ENCODE measurements around the gene MAML2. TPM values are rescaled to one million over a fixed set of nuclear protein-coding genes. Genes with fewer than 3 reads are reported as not detected.
"Not testable (repeated sequence)": the region's sequence is repeated elsewhere in the genome, so short reads cannot be mapped to it uniquely, and the experiment has no call there.

The MAML2 gene
- total RNA-seq, 1 donor from 2014 or later: 4.1 TPM

DNA sequence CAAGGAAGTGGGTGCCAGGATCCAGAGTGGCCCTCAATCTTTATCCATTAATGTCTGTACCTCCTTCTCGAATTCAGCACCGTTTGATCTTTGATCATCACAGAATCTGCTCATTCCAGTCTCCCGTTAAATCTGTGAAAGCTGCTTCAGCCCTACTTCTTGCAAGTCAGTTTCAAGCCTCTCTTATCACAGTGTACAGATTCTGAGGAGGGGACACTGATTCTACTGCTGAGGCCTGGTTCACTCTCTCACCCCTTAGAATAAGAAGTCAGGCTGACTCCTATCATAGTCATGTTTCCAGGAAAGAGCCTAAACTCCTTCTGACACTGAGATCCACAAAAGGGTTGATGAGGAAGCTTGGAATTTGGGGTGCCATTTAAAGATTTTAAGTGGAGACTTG lies 39.0 kb downstream of the MAML2 start:
- intact Hi-C loops (cut with micrococcal nuclease): no loop called here

DNA sequence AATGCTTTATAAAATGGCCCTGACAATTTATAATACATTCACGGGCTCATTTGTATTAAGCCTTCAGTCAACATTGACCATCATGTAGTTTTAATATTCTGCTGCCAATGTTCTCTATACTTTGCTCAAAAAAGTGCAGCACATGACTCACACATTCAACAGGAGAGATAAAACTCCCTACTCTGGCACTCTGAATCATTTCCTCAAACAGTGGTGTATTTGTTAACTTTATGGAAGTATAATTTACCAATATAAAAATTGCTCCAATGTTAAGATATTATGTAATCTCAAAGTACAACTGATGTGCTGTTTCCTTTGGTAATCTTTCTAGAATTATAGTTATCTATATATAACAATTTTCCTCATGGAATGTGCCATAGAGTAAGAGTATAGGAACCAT lies 39.9 kb downstream of the MAML2 start:
- ATAC-seq (peak; percentile 30), DNase-seq (no peak)
- intact Hi-C loops (cut with micrococcal nuclease): no loop called here

More for the DNA sequence above, 39.0 kb downstream of the MAML2 start:
- no peak for DNase-seq
- ATAC-seq: no peak

DNA sequence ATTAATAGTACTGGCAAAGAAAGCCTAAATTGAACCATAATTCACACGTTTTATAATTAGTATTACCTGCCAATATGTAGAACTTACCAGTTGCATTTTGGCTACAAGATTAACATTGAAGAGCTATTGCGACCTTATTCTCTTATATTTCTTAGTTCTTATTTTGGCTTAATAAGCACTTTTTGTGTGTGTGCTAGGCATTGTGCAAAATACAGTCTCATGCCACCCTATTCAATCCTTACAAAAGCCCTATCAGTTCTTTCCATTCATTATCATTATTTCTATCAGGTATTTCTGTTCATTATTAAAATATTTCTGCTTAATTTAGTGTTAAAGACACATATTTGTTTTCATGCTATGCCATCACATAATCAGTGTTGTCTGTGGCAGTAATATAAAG lies 41.2 kb downstream of the MAML2 start:
- no peak for ATAC-seq
- DNase-seq: no peak
- intact Hi-C loops (cut with micrococcal nuclease): no loop called here

DNA sequence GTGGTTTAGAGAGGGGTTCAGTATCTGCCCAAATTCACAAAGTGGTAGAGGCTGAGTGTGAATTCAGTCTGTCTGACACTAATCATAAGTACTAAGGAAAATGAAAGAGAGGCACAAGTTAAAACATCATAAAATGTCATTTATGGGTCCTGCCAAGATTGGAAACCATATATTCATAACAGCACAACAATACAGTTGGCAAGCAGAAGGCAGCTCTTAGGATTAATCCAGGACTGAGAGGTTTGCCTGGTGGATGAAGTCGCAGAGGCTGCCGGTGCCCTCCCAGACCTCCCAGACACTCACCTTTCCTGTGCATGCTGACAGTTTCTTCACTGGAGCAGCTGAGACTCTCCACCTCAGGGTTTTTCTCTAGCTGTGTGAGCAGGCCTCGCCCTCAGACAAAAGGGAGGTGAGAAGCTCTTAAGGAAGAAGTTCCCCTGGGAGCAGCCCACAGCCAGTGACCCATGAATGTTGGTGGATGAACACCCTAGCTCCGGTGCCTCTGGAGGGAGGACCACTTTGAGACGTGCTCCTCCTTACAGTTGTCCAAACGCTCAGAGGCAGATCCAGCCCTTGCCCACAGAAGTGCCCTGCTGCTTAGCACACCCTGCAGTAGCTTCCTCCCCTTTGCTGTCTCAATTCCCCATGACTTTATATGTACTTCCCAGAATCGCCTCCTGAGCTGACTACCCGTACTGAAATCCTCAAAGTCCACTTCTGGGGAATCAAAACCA lies 43.7 kb downstream of the MAML2 start:
- ATAC-seq (peak; percentile 45), DNase-seq (no peak)
- intact Hi-C loops (cut with micrococcal nuclease): no loop called here

DNA sequence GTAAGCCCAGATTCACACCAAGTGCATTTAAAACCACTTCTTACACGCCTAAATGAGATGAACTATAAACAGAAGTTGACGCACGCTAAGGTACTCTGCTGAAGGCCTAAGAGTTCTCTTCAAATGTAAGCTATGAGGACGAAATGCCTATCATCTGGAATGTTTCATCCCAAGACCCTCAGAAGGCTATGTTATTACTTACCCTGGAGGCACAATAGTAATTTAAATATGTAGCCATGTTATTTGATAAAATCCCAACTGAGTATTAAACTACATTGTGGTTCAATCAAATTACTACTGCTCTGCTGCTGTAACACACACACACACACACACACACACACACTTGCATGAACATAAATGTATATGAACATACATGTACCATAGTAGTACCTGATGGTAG lies 47.6 kb downstream of the MAML2 start:
- ATAC-seq (no peak), DNase-seq (no peak)
- intact Hi-C loops (cut with micrococcal nuclease): no loop called here

DNA sequence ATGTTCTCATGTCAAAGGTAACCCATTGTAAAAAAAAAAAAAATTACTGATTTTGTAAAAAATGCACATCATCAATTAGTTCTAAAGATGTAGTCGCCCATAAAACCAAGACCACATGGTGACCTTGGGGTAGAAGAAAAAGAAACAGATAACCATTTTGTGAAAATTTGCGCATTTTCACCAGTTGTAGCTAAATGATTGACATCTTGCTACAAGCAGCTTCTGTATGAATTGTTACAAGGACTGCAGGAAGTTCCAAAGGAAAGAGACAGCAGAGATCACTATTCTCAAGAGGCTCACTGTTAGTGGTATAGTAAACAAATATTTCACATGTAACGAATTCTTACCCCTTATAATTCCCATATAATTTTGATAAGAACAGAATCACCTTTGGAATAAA lies 48.7 kb downstream of the MAML2 start:
- no peak for ATAC-seq
- intact Hi-C loops (cut with micrococcal nuclease): no loop called here
- no peak for DNase-seq

DNA sequence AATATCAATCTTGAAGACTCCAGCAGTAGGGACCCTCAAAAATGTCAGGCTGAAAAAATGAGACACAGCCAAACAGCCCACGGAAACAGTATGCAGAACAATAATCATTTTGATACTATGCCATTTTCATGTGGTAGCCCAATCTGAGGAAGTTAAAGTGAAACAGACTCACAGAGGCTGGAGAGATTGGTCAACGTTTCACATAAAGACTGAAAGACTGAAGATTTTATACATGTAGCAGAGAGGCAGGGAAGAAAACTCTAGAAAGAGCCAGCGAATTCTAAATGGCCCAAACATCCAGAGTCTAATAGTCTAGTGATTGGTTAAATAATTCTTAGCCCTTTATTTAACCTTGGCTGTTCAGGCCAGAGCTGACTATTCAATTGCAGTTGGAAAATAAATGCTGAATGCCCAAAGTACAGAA lies 49.4 kb downstream of the MAML2 start:
- ATAC-seq (peak; percentile 24), DNase-seq (no peak)
- intact Hi-C loops (cut with micrococcal nuclease): no loop called here

DNA sequence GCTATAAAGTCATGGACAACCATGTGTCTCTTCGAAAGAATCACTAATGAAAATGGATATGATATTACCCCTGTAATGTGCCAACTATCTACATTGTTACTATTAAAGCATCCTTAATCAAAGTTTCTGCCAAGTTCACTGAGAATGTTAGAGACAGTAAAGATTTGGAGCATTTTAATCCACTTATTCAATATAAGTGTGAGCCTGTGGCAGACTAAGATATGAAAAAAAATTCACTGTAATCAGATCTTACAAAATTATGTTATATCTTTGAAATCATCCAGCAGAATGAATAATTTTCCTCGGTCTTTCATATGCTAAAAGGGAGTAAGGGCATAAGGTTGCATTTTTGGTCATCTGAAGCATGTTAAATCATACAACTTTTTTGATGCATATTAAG lies 49.9 kb downstream of the MAML2 start:
- ATAC-seq: no peak

DNA sequence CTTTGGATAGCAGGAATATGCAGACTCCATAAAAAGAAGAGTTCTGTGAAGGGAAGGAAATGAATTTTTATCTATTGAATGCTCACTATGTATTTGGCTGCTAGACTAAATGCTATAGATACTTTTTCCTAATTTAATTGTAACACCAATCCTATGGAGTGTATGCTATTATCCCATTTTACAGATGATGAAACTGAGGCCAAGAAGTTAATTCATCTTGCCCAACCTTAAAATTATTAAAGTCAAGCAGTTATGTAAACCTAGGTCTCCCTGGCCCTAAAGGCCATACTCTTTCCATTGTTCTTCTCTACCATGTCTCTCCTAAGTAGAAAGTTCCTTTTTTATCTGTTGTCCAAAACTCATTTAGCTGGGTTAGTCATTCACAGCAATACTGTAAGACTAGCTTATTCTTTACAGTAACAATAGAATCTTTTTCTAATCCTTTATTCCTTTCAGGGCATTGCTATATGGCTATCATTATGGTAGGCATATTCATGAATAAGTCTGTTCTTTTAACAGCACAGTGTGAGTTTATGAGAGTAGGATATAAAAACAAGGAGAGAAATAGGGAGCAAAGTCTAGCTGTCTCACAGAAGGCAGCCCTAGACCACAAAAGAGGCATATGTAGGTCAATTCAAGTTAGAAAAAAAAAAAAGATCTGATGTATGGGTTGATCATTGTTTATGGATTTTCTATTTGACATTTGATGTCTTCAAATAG lies 50.5 kb downstream of the MAML2 start:
- no peak for DNase-seq
- intact Hi-C loops (cut with micrococcal nuclease): no loop called here
- ATAC-seq: no peak

More for the DNA sequence above, 49.9 kb downstream of the MAML2 start:
- DNase-seq: no peak
- intact Hi-C loops (cut with micrococcal nuclease): no loop called here

DNA sequence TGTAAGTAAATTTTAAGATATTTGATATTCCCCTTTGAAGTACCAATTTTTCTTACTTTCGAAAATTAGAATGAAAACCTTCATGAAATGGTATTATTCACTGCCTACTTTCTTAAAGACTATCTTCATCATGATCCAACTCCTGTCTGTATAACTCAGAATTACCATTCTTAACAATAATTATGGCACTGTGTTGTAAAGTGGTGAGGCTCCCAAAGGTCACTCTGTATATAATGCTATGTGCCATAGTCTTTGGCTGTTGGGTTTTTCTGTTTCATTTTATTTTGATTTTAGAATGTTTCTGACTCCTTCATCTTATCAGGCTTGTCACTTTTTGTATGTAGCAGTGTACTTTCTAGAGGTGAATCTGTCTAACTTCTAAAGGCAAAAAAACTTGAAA lies 52.4 kb downstream of the MAML2 start:
- intact Hi-C loops (cut with micrococcal nuclease): no loop called here

DNA sequence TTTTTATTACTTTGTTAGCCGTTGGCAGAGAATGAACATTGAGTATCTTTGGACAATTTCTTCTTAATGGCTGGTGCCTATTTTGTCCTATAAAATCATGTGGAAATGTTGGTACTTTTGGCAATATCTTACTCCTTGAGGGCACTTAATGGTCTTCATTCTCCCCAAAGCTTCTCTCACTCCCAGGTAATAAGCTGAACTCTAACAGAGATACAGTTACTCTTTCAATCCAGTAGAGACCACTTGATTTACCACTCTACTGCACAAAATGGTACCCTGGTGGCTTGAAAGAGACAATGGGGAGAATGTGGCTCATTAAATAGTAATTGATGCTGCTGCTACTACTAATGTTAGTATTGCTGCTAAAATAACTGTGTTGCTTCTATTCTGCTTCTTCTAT lies 53.0 kb downstream of the MAML2 start:
- ATAC-seq (no peak), DNase-seq (no peak)
- intact Hi-C loops (cut with micrococcal nuclease): no loop called here

More for the DNA sequence above, 52.4 kb downstream of the MAML2 start:
- no peak for DNase-seq
- ATAC-seq: no peak

DNA sequence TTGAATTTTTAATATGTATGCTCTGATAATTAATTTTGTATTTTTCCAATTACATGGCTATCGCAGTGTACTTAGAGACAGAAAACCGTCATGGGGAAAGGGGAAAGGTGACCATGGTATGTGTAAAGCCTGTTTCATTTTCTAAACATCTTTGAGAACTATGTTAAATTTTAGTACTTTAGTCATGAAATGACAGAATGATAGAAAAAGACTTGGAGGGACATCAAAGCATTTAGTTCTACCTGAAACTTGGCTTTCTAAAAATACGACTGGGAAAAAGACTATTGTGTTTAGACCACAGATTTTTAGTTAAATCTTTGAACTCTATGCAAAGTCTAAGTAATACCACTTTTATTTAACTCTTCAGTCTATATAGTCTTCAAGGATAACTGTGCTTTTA lies 54.1 kb downstream of the MAML2 start:
- intact Hi-C loops (cut with micrococcal nuclease): no loop called here
- ATAC-seq (no peak), DNase-seq (no peak)

DNA sequence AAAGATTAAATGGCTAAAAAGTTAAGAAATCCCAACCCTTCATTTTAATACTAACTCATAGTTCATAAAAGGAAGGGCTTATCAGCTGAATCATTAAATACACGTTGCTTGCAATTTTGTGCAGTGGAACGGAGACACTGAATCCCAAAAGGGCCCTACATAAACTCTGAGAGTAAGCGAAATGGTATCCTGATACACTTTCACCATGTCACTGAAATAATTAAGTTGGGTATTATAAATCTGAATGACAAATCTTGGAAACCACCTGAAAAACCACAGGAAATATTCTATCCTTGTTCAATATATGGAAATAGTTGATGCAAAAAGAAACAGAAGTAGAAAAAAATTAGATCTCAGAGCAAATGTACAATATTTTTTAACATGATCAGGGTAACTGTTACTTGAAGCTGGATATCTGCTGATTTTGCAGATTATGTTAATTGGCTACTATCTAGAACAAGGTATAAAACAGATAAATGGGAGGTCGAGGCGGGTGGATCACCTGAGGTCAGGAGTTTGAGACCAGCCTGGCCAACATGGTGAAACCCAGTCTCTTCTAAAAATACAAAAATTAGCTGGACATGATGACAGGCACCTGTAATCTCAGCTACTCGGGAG lies 55.1 kb downstream of the MAML2 start:
- DNase-seq (no peak), ATAC-seq (no peak)
- intact Hi-C loops (cut with micrococcal nuclease): no loop called here

DNA sequence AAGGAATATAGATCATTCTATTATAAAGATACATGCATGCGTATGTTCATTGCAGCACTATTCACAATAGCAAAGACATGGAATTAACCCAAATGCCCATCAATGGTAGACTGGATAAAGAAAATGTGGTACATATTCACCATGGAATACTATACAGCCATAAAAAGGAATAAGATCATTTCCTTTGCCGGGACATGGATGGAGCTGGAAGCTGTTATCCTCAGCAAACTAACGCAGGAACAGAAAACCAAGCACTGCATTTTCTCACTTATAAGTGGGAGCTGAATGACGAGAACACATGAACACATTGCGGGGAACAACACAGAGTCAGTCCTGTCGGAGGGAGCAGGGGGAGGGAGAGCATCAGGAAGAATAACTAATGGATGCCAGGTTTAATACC lies 57.0 kb downstream of the MAML2 start:
- ATAC-seq; DNase-seq; intact Hi-C loops (cut with micrococcal nuclease): not testable (repeated sequence)

DNA sequence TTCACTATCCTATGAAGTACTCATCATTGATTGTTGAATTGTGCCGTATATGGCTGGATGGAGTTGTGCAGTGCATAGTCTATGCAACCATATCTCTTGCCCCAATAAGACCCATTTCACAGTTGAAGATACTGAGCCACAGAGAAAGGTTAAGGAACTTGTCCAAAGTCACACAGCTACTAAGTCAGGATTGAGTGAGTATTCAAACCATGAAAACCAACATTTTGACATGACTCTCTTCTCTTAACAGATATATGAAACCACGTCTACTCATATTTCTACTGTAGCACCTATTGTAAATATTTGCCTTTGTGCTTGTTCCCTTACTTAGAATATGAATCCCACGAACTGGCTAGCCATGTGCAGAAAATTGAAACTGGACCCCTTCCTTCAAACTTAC lies 58.1 kb downstream of the MAML2 start:
- DNase-seq (no peak), ATAC-seq (no peak)
- intact Hi-C loops (cut with micrococcal nuclease): no loop called here

DNA sequence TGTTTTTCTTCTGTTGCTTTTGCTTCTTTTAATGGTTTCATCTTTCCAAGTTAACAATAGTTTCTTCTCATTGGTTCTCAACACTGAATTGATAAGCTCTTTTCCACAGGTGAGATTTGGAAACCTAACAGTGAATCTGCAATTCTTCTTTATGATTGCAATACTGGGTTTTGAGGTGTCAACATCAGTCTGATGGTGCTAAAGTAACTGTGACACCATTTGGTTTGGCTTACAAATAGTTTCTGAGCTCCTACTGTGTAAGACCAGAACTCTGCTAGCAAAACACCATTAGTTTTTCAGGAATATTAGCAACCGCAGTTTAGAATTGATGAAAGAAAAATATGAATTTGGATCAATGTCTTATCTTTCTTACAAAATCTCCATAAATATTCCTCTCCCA lies 58.6 kb downstream of the MAML2 start:
- intact Hi-C loops (cut with micrococcal nuclease): no loop called here
- no peak for DNase-seq
- ATAC-seq: no peak

DNA sequence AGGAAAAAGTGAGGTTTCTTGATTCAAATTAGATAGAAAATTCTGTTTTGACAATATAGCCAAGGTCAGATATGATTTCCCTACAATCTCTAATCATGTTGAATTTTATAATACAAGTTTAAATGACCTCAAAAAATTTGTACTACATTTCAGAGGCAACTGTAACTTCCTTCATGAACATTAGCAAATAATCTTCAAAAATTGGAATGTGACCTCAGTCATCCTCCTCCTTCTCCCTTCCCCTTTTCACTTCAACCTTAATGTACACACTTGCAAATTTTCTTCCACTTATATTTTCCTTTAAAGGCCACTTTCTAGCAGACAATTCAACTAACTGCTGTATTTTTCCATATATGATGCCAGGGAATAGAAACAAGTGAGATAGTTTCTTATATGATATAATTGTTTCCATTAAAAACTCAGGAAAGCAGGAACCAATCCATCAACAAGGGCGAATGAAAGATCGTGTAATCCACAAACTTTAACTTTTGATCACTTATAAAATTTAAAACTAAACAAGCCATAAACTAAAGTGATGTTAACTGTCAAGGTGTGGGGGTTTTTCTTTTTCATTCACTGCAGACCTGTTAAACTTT lies 60.3 kb downstream of the MAML2 start:
- ATAC-seq (no peak), DNase-seq (no peak)
- intact Hi-C loops (cut with micrococcal nuclease): no loop called here

DNA sequence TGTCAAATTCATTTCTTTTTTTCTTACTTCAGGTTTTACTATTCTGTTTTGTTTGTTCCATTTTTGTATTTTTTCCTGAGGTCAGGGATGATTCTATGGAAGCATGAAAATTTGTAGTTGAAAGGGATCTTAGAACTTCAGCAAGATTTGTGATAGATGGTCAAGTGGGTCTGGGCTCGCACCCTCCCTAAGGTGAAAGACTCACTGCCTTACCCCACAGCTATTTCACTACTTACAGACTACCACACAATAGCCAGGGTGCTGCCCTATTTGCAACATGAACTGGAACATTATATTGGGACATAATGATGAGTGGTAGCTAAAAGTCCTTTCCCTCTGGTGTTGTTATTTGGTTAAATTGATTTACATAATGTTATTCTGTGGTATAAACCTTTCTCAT lies 62.6 kb downstream of the MAML2 start:
- intact Hi-C loops (cut with micrococcal nuclease): no loop called here
- DNase-seq (no peak), ATAC-seq (no peak)

DNA sequence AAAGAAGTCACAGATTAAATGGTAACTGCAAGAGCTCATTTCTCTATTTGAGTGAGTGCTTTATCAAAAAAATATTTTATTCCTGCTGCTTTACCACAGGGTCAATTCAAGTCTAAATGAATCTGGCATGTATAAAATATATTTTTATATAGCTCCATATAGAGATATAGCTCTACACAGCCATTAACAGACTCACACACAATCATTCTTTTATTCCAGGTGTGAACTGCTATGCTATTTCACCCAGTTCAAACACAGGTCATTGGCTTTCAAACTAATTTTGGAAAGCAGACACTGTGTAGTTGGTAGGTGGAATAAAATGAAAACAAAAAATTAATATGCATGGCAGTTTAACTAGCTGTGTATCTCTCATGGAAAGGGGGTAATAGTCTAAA lies 63.1 kb downstream of the MAML2 start:
- intact Hi-C loops (cut with micrococcal nuclease): no loop called here
- ATAC-seq (no peak), DNase-seq (no peak)

Measured in left ventricle myocardium superior (tissue), 1 donor.